Stimulated activated naive CD8-positive, alpha-beta T cell treated with anti-CD3 and anti-CD28 coated beads, Interleukin-15, amount 100 ng/mL, for 72 hours (primary cell): Measurements from ENCODE around the gene ASB8.

Experiments used
- ATAC-seq: fragments of 150-1000 bp; cut with Tn5 transposase; 2 replicates; pipeline ENCODE4 v1.10.0; 2021; ENCODE audit warnings: mild to moderate bottlenecking, moderate library complexity
- DNase-seq, 2 donors: peaks; one replicate each; pipeline ENCODE4 v3.0.0; 2021 to 2022
- H3K27ac Mint-ChIP-seq, 2 donors: one replicate each; pipeline ENCODE4 v1.8.0; 2022; ENCODE audit warnings: mild to moderate bottlenecking in 2 of 2, mixed read lengths in 2 of 2, moderate library complexity in 2 of 2
- H3K27me3 Mint-ChIP-seq: one replicate; pipeline ENCODE4 v1.8.0; 2022; ENCODE audit warnings: mixed read lengths
- H3K4me1 Mint-ChIP-seq: one replicate; pipeline ENCODE4 v1.8.0; 2022; ENCODE audit warnings: mild to moderate bottlenecking, mixed read lengths
- H3K4me3 Mint-ChIP-seq, 2 donors: one replicate each; pipeline ENCODE4 v1.8.0; 2022; ENCODE audit warnings: mild to moderate bottlenecking in 2 of 2, mixed read lengths in 2 of 2, moderate library complexity in 1 of 2
- H3K9me3 Mint-ChIP-seq, 2 donors: one replicate each; pipeline ENCODE4 v1.8.0; 2022; ENCODE audit warnings: mixed read lengths in 2 of 2

Gene ASB8

GRCh38 chr12:48187916-48188695 lies 30.8 kb upstream of the ASB8 start:
- ATAC-seq (no peak), DNase-seq (no peak)
- Mint-ChIP-seq H3K9me3 (no peaks in the 10 kb centered on the region), H3K27me3 (peaks cover 47% of the 10 kb centered on the region), H3K4me1 (peaks cover 31% of the 10 kb centered on the region), H3K4me3 (no peak overlapping the region), H3K27ac (peak overlapping the region in 1 of 2 donors; percentile 92)

- Mint-ChIP-seq H3K9me3 (no peaks in the 10 kb centered on the region), H3K27ac (no peak overlapping the region), H3K27me3 (peaks cover 60% of the 10 kb centered on the region), H3K4me1 (peaks cover 38% of the 10 kb centered on the region), H3K4me3 (no peak overlapping the region)
- ATAC-seq, result no peak
- no peak for DNase-seq
These were observed 28.0 kb upstream of the ASB8 start for GRCh38 chr12:48185181-48185919.

- Mint-ChIP-seq H3K4me3 (peak overlapping the region; percentile 91), H3K27ac (no peak overlapping the region), H3K4me1 (peaks cover 32% of the 10 kb centered on the region), H3K27me3 (peaks cover 53% of the 10 kb centered on the region), H3K9me3 (no peaks in the 10 kb centered on the region)
- ATAC-seq (no peak), DNase-seq (no peak)
These were observed 27.2 kb upstream of the ASB8 start for GRCh38 chr12:48184549-48184922.

GRCh38 chr12:48183876-48184548 lies 26.7 kb upstream of the ASB8 start:
- H3K4me1 Mint-ChIP-seq, result peaks cover 32% of the 10 kb centered on the region
- ATAC-seq (peak; percentile 47), DNase-seq (peak in 1 of 2 donors; percentile 35)

GRCh38 chr12:48183091-48183875 lies 26.0 kb upstream of the ASB8 start, which contains the start of gene CCDC184:
CCDC184 (plus strand) TSS chr12:48183644; CDS start chr12:48184123, 479 bp downstream.
- Mint-ChIP-seq H3K27me3 (peaks cover 59% of the 10 kb centered on the region), H3K9me3 (no peaks in the 10 kb centered on the region), H3K4me3 (peak within 1 kb of the TSS; percentile 91), H3K27ac (peak within 1 kb of the TSS; percentile 43 to 81), H3K4me1 (peaks cover 32% of the 10 kb centered on the region)
- peak; percentile 64 to 73 for DNase-seq
- ATAC-seq, result peak; percentile 80

More at GRCh38 chr12:48183876-48184548, 26.7 kb upstream of the ASB8 start:
- peak overlapping the region; percentile 91 for H3K4me3 Mint-ChIP-seq
- no peaks in the 10 kb centered on the region for H3K9me3 Mint-ChIP-seq
- H3K27ac Mint-ChIP-seq, result no peak overlapping the region
- H3K27me3 Mint-ChIP-seq, result peaks cover 53% of the 10 kb centered on the region

- Mint-ChIP-seq H3K27ac (peak overlapping the region; percentile 43 to 81), H3K9me3 (no peaks in the 10 kb centered on the region), H3K4me1 (peaks cover 32% of the 10 kb centered on the region), H3K4me3 (peak overlapping the region; percentile 91), H3K27me3 (peaks cover 59% of the 10 kb centered on the region)
- DNase-seq, result no peak
- no peak for ATAC-seq
These were observed 25.3 kb upstream of the ASB8 start for GRCh38 chr12:48182631-48183030.

- no peak for ATAC-seq
- Mint-ChIP-seq H3K9me3 (no peaks in the 10 kb centered on the region), H3K27me3 (peaks cover 54% of the 10 kb centered on the region), H3K27ac (no peak overlapping the region), H3K4me3 (no peak overlapping the region), H3K4me1 (peaks cover 36% of the 10 kb centered on the region)
- no peak for DNase-seq
These were observed 23.7 kb upstream of the ASB8 start for GRCh38 chr12:48180857-48181495.

- H3K4me1 Mint-ChIP-seq, result peaks cover 36% of the 10 kb centered on the region
- DNase-seq, result no peak
- no peak overlapping the region for H3K4me3 Mint-ChIP-seq
- peaks cover 48% of the 10 kb centered on the region for H3K27me3 Mint-ChIP-seq
- no peak for ATAC-seq
- H3K9me3 Mint-ChIP-seq, result no peaks in the 10 kb centered on the region
- no peak overlapping the region for H3K27ac Mint-ChIP-seq
These were observed 23.1 kb upstream of the ASB8 start for GRCh38 chr12:48180424-48180823.

GRCh38 chr12:48179466-48179865 lies 22.2 kb upstream of the ASB8 start:
- H3K27me3 Mint-ChIP-seq, result peaks cover 39% of the 10 kb centered on the region
- H3K9me3 Mint-ChIP-seq, result no peaks in the 10 kb centered on the region
- DNase-seq (no peak), ATAC-seq (no peak)
- no peak overlapping the region for H3K27ac Mint-ChIP-seq
- H3K4me3 Mint-ChIP-seq, result no peak overlapping the region
- peaks cover 30% of the 10 kb centered on the region for H3K4me1 Mint-ChIP-seq

GRCh38 chr12:48177982-48178381 lies 20.7 kb upstream of the ASB8 start:
- H3K9me3 Mint-ChIP-seq, result no peaks in the 10 kb centered on the region
- H3K4me1 Mint-ChIP-seq, result peaks cover 25% of the 10 kb centered on the region
- H3K27me3 Mint-ChIP-seq, result peaks cover 31% of the 10 kb centered on the region
- no peak for ATAC-seq
- no peak overlapping the region for H3K27ac Mint-ChIP-seq
- H3K4me3 Mint-ChIP-seq, result no peak overlapping the region
- no peak for DNase-seq

- peak overlapping the region; percentile 20 to 92 for H3K27ac Mint-ChIP-seq
- no peak for ATAC-seq
These were observed 19.1 kb upstream of the ASB8 start for GRCh38 chr12:48176417-48176751.

GRCh38 chr12:48175613-48176416 lies 18.5 kb upstream of the ASB8 start:
- ATAC-seq (no peak), DNase-seq (no peak)
- Mint-ChIP-seq H3K27ac (peak overlapping the region; percentile 72 to 92), H3K4me1 (peaks cover 17% of the 10 kb centered on the region), H3K4me3 (peak overlapping the region; percentile 48 to 50), H3K9me3 (no peaks in the 10 kb centered on the region), H3K27me3 (peaks cover 18% of the 10 kb centered on the region)

More at GRCh38 chr12:48176417-48176751, 19.1 kb upstream of the ASB8 start:
- Mint-ChIP-seq H3K4me1 (peaks cover 17% of the 10 kb centered on the region), H3K4me3 (peak overlapping the region; percentile 48 to 50), H3K27me3 (peaks cover 24% of the 10 kb centered on the region), H3K9me3 (no peaks in the 10 kb centered on the region)
- no peak for DNase-seq

- Mint-ChIP-seq H3K4me1 (no peaks in the 10 kb centered on the region), H3K4me3 (no peak overlapping the region), H3K9me3 (no peaks in the 10 kb centered on the region), H3K27ac (no peak overlapping the region), H3K27me3 (peaks cover 15% of the 10 kb centered on the region)
- DNase-seq (no peak), ATAC-seq (no peak)
These were observed 11.7 kb upstream of the ASB8 start for GRCh38 chr12:48169011-48169410.
